Astrocyte (in vitro differentiated cells and primary cell): ENCODE results near the gene MESP1.

Experiments used
- CTCF ChIP-seq: IDR thresholded peaks from 2 replicates; pipeline ENCODE4 v1.5.1; 2011; ENCODE audit warnings: low read depth, mild to moderate bottlenecking, inconsistent platforms, low read length, moderate library complexity; ENCODE audit not compliant: insufficient read depth
- EZH2 ChIP-seq: IDR thresholded peaks from 2 replicates; pipeline ENCODE4 v1.6.1; 2012; ENCODE audit warnings: mild to moderate bottlenecking, low read length, inconsistent platforms; ENCODE audit not compliant: insufficient read depth

DNA sequence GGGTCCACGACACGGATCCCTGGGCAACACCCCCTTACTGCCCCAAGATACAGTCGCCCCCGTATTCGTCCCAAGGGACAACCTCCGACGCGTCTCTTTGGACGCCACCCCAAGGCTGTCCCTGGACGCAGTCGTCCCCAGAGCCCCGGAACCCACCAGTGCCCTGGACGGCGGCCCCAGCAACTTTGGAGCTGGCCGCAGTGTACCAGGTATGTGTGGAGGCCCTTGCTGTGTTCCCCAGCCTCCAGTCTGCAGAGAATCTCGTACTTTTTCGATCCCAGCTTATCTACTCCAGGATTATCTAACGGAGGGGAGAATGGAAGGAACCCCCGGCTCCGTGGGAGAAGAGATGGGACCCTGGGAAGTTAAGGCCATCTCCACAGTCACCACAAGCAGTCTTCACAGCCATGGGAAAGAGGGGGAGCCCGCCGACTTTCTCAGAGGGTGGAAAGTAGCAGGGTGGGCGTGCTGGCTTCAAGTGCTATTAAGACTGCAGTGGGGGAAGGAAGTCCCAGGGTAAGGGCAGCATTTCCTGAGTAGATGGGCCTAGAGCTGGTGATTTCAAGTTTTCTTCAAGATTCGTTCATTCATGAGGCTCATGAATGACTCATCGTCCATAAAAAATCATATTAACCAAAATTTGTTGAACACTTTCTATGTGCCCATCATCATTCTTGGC is 26.2 kb upstream of the MESP1 start:
- no peak for TF ChIP-seq CTCF
- TF ChIP-seq EZH2 = no peak
